AG04449 (cell line): Measurements from ENCODE around the gene CACNA1C.

Experiments
- CTCF ChIA-PET: fragments of 350-600 bp; formaldehyde crosslinking; extraction: SDS; loops from one replicate; lab custom pipeline; 2021; ENCODE audit warnings: antibody characterized with exemption; lab: Yijun Ruan, JAX
- POLR2A ChIA-PET: fragments of 400-600, 350-600 bp; formaldehyde crosslinking; extraction: SDS; loops from one replicate; lab custom pipeline; 2020; ENCODE audit warnings: antibody characterized with exemption, inconsistent platforms; lab: Yijun Ruan, JAX
- DNase-seq: peaks from one replicate; pipeline ENCODE4 v3.0.0-alpha.2; 2010; ENCODE audit warnings: low read depth, low spot score
- H3K4me3 ChIP-seq: 2 replicates; pipeline ENCODE4 v1.5.1; 2011; ENCODE audit warnings: low read depth, mild to moderate bottlenecking, control low read depth, low read length
- CTCF ChIP-seq: IDR thresholded peaks from one replicate; pipeline ENCODE4 v1.5.1; 2011; ENCODE audit warnings: mild to moderate bottlenecking, moderate library complexity, low read length, control low read depth, inconsistent platforms; ENCODE audit not compliant: insufficient read depth; ENCODE audit errors: missing control alignments

CACNA1C gene

GRCh38 chr12:2451025-2451424 is 398.2 kb downstream of the CACNA1C start:
- DNase-seq, result peak; percentile 34
- POLR2A ChIA-PET, result no interaction called here
- CTCF ChIA-PET, result no interaction called here
- H3K4me3 ChIP-seq, result no peak overlapping the region
- TF ChIP-seq CTCF, result no peak

- ChIA-PET CTCF (no interaction called here), POLR2A (no interaction called here)
- DNase-seq, result no peak
- no peak overlapping the region for H3K4me3 ChIP-seq
- TF ChIP-seq CTCF, result no peak
These were observed 398.7 kb downstream of the CACNA1C start for GRCh38 chr12:2451497-2451896.

GRCh38 chr12:2453076-2453760 is 400.4 kb downstream of the CACNA1C start:
- no peak for TF ChIP-seq CTCF
- H3K4me3 ChIP-seq, result no peak overlapping the region
- DNase-seq, result no peak
- ChIA-PET CTCF (no interaction called here), POLR2A (no interaction called here)

- ChIA-PET POLR2A (no interaction called here), CTCF (no interaction called here)
- no peak for DNase-seq
- H3K4me3 ChIP-seq, result no peak overlapping the region
- TF ChIP-seq CTCF, result no peak
These were observed 400.9 kb downstream of the CACNA1C start for GRCh38 chr12:2453761-2454090.

GRCh38 chr12:2454601-2455177 is 401.9 kb downstream of the CACNA1C start:
- H3K4me3 ChIP-seq, result no peak overlapping the region
- POLR2A ChIA-PET, result no interaction called here
- DNase-seq, result no peak
- CTCF ChIA-PET, result no interaction called here
- TF ChIP-seq CTCF, result no peak

- DNase-seq, result no peak
- POLR2A ChIA-PET, result no interaction called here
- CTCF ChIA-PET, result no interaction called here
- H3K4me3 ChIP-seq, result no peak overlapping the region
- no peak for TF ChIP-seq CTCF
These were observed 402.6 kb downstream of the CACNA1C start for GRCh38 chr12:2455410-2455809.
